GM19025 (cell line): ENCODE data around the gene SEMA5A.
A peak's percentile ranks its signal among the peaks of the same experiment; 100 is the strongest.

ENCODE experiments used
- ATAC-seq: cut with Tn5 transposase; IDR thresholded peaks from one replicate; pipeline ENCODE4 v1.9.1; 2021; ENCODE audit warnings: mild to moderate bottlenecking, low read depth, moderate library complexity; ENCODE audit not compliant: unreplicated experiment

Gene SEMA5A

GRCh38 chr5:9148242-9148641, 397.6 kb downstream of the SEMA5A start:
- no peak for ATAC-seq

GRCh38 chr5:9140711-9141110, 405.2 kb downstream of the SEMA5A start:
- no peak for ATAC-seq

- ATAC-seq: no peak
These were observed 405.7 kb downstream of the SEMA5A start for GRCh38 chr5:9140202-9140601.

- ATAC-seq: no peak
These were observed 406.5 kb downstream of the SEMA5A start for GRCh38 chr5:9139344-9139743.

GRCh38 chr5:9128136-9128535, 417.7 kb downstream of the SEMA5A start:
- no peak for ATAC-seq

- ATAC-seq: no peak
These were observed 419.4 kb downstream of the SEMA5A start for GRCh38 chr5:9126490-9126889.

- ATAC-seq: peak; percentile 79
These were observed 420.0 kb downstream of the SEMA5A start for GRCh38 chr5:9125852-9126251.

- no peak for ATAC-seq
These were observed 421.0 kb downstream of the SEMA5A start for GRCh38 chr5:9124838-9125237.

- ATAC-seq: no peak
These were observed 421.8 kb downstream of the SEMA5A start for GRCh38 chr5:9124071-9124470.

- ATAC-seq: no peak
These were observed 423.3 kb downstream of the SEMA5A start for GRCh38 chr5:9122528-9122927.

- ATAC-seq: no peak
These were observed 424.3 kb downstream of the SEMA5A start for GRCh38 chr5:9121597-9121996.

GRCh38 chr5:9118852-9119251, 427.0 kb downstream of the SEMA5A start:
- no peak for ATAC-seq

- ATAC-seq: no peak
These were observed 430.8 kb downstream of the SEMA5A start for GRCh38 chr5:9115093-9115492.

GRCh38 chr5:9112520-9113291, 433.2 kb downstream of the SEMA5A start:
- ATAC-seq: no peak

- ATAC-seq: no peak
These were observed 437.7 kb downstream of the SEMA5A start for GRCh38 chr5:9108162-9108561.

- no peak for ATAC-seq
These were observed 440.0 kb downstream of the SEMA5A start for GRCh38 chr5:9105851-9106250.

GRCh38 chr5:9104571-9105339, 441.1 kb downstream of the SEMA5A start:
- ATAC-seq: no peak

- no peak for ATAC-seq
These were observed 442.6 kb downstream of the SEMA5A start for GRCh38 chr5:9103290-9103689.

- ATAC-seq: no peak
These were observed 446.2 kb downstream of the SEMA5A start for GRCh38 chr5:9099689-9100088.

- ATAC-seq: no peak
These were observed 446.9 kb downstream of the SEMA5A start for GRCh38 chr5:9098990-9099389.

GRCh38 chr5:9094582-9094981, 451.3 kb downstream of the SEMA5A start:
- ATAC-seq: no peak
